22Rv1 (cell line): ENCODE measurements around the gene ACCS.

ENCODE experiments used
- ZFX ChIP-seq: fragments of 450-650 bp; IDR thresholded peaks from 2 replicates; pipeline ENCODE4 v1.6.1; 2017; ENCODE audit warnings: antibody characterized with exemption, borderline replicate concordance
- TF ChIP-seq, protein P1 (sequence below): fragments of 450-650 bp; IDR thresholded peaks from 2 replicates; pipeline ENCODE4 v1.5.1; 2017; ENCODE audit warnings: mild to moderate bottlenecking

DNA sequence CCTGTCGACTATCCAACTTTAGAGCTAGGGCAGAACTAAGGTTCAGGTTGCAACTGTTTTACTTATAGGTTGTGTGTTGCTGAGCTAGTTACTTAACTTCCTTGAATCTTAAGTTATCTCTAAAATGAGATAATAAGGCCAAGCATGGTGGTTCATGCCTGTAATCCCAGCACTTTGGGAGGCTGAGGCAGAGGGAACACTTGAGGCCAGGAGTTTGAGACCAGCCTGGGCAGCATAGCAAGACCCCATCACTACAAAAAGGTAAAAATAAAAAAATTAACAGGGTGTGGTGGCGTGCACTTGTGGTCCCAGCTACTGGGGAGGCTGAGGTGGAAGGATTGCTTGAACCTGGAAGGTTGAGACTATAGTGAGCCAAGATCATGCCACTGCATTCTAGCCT lies 2.1 kb downstream of the ACCS start:
- TF ChIP-seq, protein P1, sequence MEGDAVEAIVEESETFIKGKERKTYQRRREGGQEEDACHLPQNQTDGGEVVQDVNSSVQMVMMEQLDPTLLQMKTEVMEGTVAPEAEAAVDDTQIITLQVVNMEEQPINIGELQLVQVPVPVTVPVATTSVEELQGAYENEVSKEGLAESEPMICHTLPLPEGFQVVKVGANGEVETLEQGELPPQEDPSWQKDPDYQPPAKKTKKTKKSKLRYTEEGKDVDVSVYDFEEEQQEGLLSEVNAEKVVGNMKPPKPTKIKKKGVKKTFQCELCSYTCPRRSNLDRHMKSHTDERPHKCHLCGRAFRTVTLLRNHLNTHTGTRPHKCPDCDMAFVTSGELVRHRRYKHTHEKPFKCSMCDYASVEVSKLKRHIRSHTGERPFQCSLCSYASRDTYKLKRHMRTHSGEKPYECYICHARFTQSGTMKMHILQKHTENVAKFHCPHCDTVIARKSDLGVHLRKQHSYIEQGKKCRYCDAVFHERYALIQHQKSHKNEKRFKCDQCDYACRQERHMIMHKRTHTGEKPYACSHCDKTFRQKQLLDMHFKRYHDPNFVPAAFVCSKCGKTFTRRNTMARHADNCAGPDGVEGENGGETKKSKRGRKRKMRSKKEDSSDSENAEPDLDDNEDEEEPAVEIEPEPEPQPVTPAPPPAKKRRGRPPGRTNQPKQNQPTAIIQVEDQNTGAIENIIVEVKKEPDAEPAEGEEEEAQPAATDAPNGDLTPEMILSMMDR: no peak
- TF ChIP-seq ZFX: no peak
